ENCODE measurements around the gene EIF3M.
A peak's percentile ranks its signal among the peaks of the same experiment; 100 is the strongest.

The EIF3M gene

GRCh38 chr11:32616903-32617302, 33.3 kb downstream of the EIF3M start:
- no peak overlapping the region for H3K4me3 ChIP-seq (ENCODE audit: severe bottlenecking)
- ATAC-seq (ENCODE audit: low read depth), result no peak
- no peak for TF ChIP-seq CTCF (IDR thresholded peaks at IDR 0.05; ENCODE audit: poor library complexity, severe bottlenecking)

GRCh38 chr11:32630844-32631243, 47.2 kb downstream of the EIF3M start:
- ATAC-seq (ENCODE audit: low read depth), result no peak
- Histone ChIP-seq H3K36me3 (ENCODE audit: low read depth) (no peaks in the 10 kb centered on the region), H3K27me3 (ENCODE audit: insufficient read depth, poor library complexity, severe bottlenecking) (no peaks in the 10 kb centered on the region), H3K9me3 (ENCODE audit: severe bottlenecking) (no peaks in the 10 kb centered on the region), H3K4me3 (ENCODE audit: severe bottlenecking) (no peak overlapping the region), H3K27ac (ENCODE audit: poor library complexity, severe bottlenecking) (no peak overlapping the region), H3K4me1 (ENCODE audit: insufficient read depth, poor library complexity, severe bottlenecking) (no peaks in the 10 kb centered on the region)
- no peak for TF ChIP-seq CTCF (IDR thresholded peaks at IDR 0.05; ENCODE audit: poor library complexity, severe bottlenecking)
- no peak for DNase-seq (ENCODE audit: low spot score)

More at GRCh38 chr11:32616903-32617302, 33.3 kb downstream of the EIF3M start:
- DNase-seq (ENCODE audit: low spot score), result no peak
- Histone ChIP-seq H3K27me3 (ENCODE audit: insufficient read depth, poor library complexity, severe bottlenecking) (no peaks in the 10 kb centered on the region), H3K4me1 (ENCODE audit: insufficient read depth, poor library complexity, severe bottlenecking) (no peaks in the 10 kb centered on the region), H3K36me3 (ENCODE audit: low read depth) (no peaks in the 10 kb centered on the region), H3K9me3 (ENCODE audit: severe bottlenecking) (no peaks in the 10 kb centered on the region), H3K27ac (ENCODE audit: poor library complexity, severe bottlenecking) (no peak overlapping the region)

GRCh38 chr11:32635819-32636218, 52.2 kb downstream of the EIF3M start:
- ATAC-seq (ENCODE audit: low read depth) (no peak), DNase-seq (ENCODE audit: low spot score) (no peak)
- no peaks in the 10 kb centered on the region for H3K4me1 ChIP-seq (ENCODE audit: insufficient read depth, poor library complexity, severe bottlenecking)
- TF ChIP-seq CTCF (IDR thresholded peaks at IDR 0.05; ENCODE audit: poor library complexity, severe bottlenecking), result no peak
- no peaks in the 10 kb centered on the region for H3K36me3 ChIP-seq (ENCODE audit: low read depth)
- no peak overlapping the region for H3K4me3 ChIP-seq (ENCODE audit: severe bottlenecking)
- no peak overlapping the region for H3K27ac ChIP-seq (ENCODE audit: poor library complexity, severe bottlenecking)
- H3K27me3 ChIP-seq (ENCODE audit: insufficient read depth, poor library complexity, severe bottlenecking), result no peaks in the 10 kb centered on the region
- H3K9me3 ChIP-seq (ENCODE audit: severe bottlenecking), result no peaks in the 10 kb centered on the region

GRCh38 chr11:32641361-32641760, 57.7 kb downstream of the EIF3M start:
- no peak for TF ChIP-seq CTCF (IDR thresholded peaks at IDR 0.05; ENCODE audit: poor library complexity, severe bottlenecking)
- Histone ChIP-seq H3K27ac (ENCODE audit: poor library complexity, severe bottlenecking) (no peak overlapping the region), H3K36me3 (ENCODE audit: low read depth) (no peaks in the 10 kb centered on the region), H3K27me3 (ENCODE audit: insufficient read depth, poor library complexity, severe bottlenecking) (no peaks in the 10 kb centered on the region), H3K4me3 (ENCODE audit: severe bottlenecking) (no peak overlapping the region), H3K9me3 (ENCODE audit: severe bottlenecking) (no peaks in the 10 kb centered on the region), H3K4me1 (ENCODE audit: insufficient read depth, poor library complexity, severe bottlenecking) (peaks cover 9% of the 10 kb centered on the region)
- DNase-seq (ENCODE audit: low spot score), result no peak
- ATAC-seq (ENCODE audit: low read depth), result no peak

- ATAC-seq (ENCODE audit: low read depth), result peak; percentile 100
- Histone ChIP-seq H3K27ac (ENCODE audit: poor library complexity, severe bottlenecking) (no peak overlapping the region), H3K4me3 (ENCODE audit: severe bottlenecking) (no peak overlapping the region)
Observed at GRCh38 chr11:32643526-32643925, 59.9 kb downstream of the EIF3M start.

More at GRCh38 chr11:32643526-32643925, 59.9 kb downstream of the EIF3M start:
- Histone ChIP-seq H3K4me1 (ENCODE audit: insufficient read depth, poor library complexity, severe bottlenecking) (peaks cover 9% of the 10 kb centered on the region), H3K27me3 (ENCODE audit: insufficient read depth, poor library complexity, severe bottlenecking) (no peaks in the 10 kb centered on the region), H3K36me3 (ENCODE audit: low read depth) (no peaks in the 10 kb centered on the region), H3K9me3 (ENCODE audit: severe bottlenecking) (no peaks in the 10 kb centered on the region)
- TF ChIP-seq CTCF (IDR thresholded peaks at IDR 0.05; ENCODE audit: poor library complexity, severe bottlenecking), result no peak
- DNase-seq (ENCODE audit: low spot score), result peak; percentile 57
